ENCODE measurements around the gene CACNA1B. TPM values are rescaled to one million over a fixed set of nuclear protein-coding genes. Genes with fewer than 3 reads are reported as not detected.

CACNA1B gene
- total RNA-seq, 2 donors from 2014 or later = 3.6 to 7.9 TPM

GRCh38 chr9:138119202-138120027, 241.8 kb downstream of the CACNA1B start:
- no peak overlapping the region for H3K27ac ChIP-seq (ENCODE audit: low read depth, low read length)
- no peaks in the 10 kb centered on the region for H3K4me1 ChIP-seq (ENCODE audit: control insufficient read depth, insufficient read depth, low read length)
- no peak for TF ChIP-seq CTCF (conservative IDR thresholded peaks at IDR 0.05)
- H3K9me3 ChIP-seq (ENCODE audit: control insufficient read depth, low read length) = peaks cover 44% of the 10 kb centered on the region
- no peaks in the 10 kb centered on the region for H3K36me3 ChIP-seq (ENCODE audit: control insufficient read depth, insufficient read depth, low read length)
- no peaks in the 10 kb centered on the region for H3K27me3 ChIP-seq (ENCODE audit: control insufficient read depth, insufficient read depth, low read length, poor library complexity, severe bottlenecking)
- Mint-ChIP-seq H3K27ac (no peak overlapping the region), H3K4me1 (no peaks in the 10 kb centered on the region), H3K27me3 (ENCODE audit: insufficient read depth) (peaks cover 4% of the 10 kb centered on the region), H3K9me3 (peaks cover 72% of the 10 kb centered on the region), H3K4me3 (no peak overlapping the region), H3K36me3 (ENCODE audit: low read depth) (peaks cover 56% of the 10 kb centered on the region)
- no peak overlapping the region for H3K9ac ChIP-seq (ENCODE audit: extremely low read depth, low read length, poor library complexity, severe bottlenecking)
- no peak for DNase-seq
- H3K4me3 ChIP-seq (ENCODE audit: low read length) = no peak overlapping the region
- WGBS, 2 experiments (ENCODE audit: insufficient coverage in 1 of 2, insufficient read length in 1 of 2) = 85 to 90% methylated on average over 15 to 25 of the region's 25 CpGs

DNA sequence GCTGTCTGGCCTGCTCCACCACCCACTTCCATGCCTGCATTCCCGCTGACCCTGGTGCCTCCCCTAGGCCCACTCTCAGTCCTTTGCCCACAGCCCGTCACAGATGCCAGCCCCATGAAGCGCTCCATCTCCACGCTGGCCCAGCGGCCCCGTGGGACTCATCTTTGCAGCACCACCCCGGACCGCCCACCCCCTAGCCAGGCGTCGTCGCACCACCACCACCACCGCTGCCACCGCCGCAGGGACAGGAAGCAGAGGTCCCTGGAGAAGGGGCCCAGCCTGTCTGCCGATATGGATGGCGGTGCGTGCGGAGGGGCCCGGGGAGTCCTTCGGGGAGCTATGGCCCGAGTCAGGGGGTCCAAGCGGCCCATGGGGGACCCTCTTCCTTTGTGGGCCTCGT, 242.5 kb downstream of the CACNA1B start:
- Mint-ChIP-seq H3K4me3 (no peak overlapping the region), H3K27ac (no peak overlapping the region), H3K4me1 (no peaks in the 10 kb centered on the region), H3K9me3 (peaks cover 72% of the 10 kb centered on the region), H3K27me3 (ENCODE audit: insufficient read depth) (peaks cover 1% of the 10 kb centered on the region), H3K36me3 (ENCODE audit: low read depth) (peaks cover 50% of the 10 kb centered on the region)
- Histone ChIP-seq H3K9me3 (ENCODE audit: control insufficient read depth, low read length) (peaks cover 44% of the 10 kb centered on the region), H3K9ac (ENCODE audit: extremely low read depth, low read length, poor library complexity, severe bottlenecking) (no peak overlapping the region), H3K4me1 (ENCODE audit: control insufficient read depth, insufficient read depth, low read length) (no peaks in the 10 kb centered on the region), H3K27me3 (ENCODE audit: control insufficient read depth, insufficient read depth, low read length, poor library complexity, severe bottlenecking) (no peaks in the 10 kb centered on the region), H3K4me3 (ENCODE audit: low read length) (no peak overlapping the region), H3K27ac (ENCODE audit: low read depth, low read length) (no peak overlapping the region), H3K36me3 (ENCODE audit: control insufficient read depth, insufficient read depth, low read length) (no peaks in the 10 kb centered on the region)
- no peak for TF ChIP-seq CTCF (conservative IDR thresholded peaks at IDR 0.05)
- DNase-seq = no peak
- 93 to 94% methylated on average over 10 to 23 of the region's 23 CpGs for WGBS, 2 experiments (ENCODE audit: insufficient coverage in 1 of 2, insufficient read length in 1 of 2)

GRCh38 chr9:138120511-138121437, 243.2 kb downstream of the CACNA1B start:
- 88 to 90% methylated on average over 21 to 36 of the region's 36 CpGs for WGBS, 2 experiments (ENCODE audit: insufficient coverage in 1 of 2, insufficient read length in 1 of 2)
- H3K9me3 Mint-ChIP-seq = peaks cover 74% of the 10 kb centered on the region
- no peak for DNase-seq
- Histone ChIP-seq H3K27ac (ENCODE audit: low read depth, low read length) (no peak overlapping the region), H3K9ac (ENCODE audit: extremely low read depth, low read length, poor library complexity, severe bottlenecking) (no peak overlapping the region), H3K4me1 (ENCODE audit: control insufficient read depth, insufficient read depth, low read length) (no peaks in the 10 kb centered on the region), H3K4me3 (ENCODE audit: low read length) (no peak overlapping the region), H3K36me3 (ENCODE audit: control insufficient read depth, insufficient read depth, low read length) (no peaks in the 10 kb centered on the region), H3K27me3 (ENCODE audit: control insufficient read depth, insufficient read depth, low read length, poor library complexity, severe bottlenecking) (no peaks in the 10 kb centered on the region), H3K9me3 (ENCODE audit: control insufficient read depth, low read length) (peaks cover 40% of the 10 kb centered on the region)
- H3K4me1 Mint-ChIP-seq = no peaks in the 10 kb centered on the region
- H3K36me3 Mint-ChIP-seq (ENCODE audit: low read depth) = peaks cover 50% of the 10 kb centered on the region
- H3K27ac Mint-ChIP-seq = no peak overlapping the region
- no peak for TF ChIP-seq CTCF (conservative IDR thresholded peaks at IDR 0.05)
- H3K27me3 Mint-ChIP-seq (ENCODE audit: insufficient read depth) = peaks cover 1% of the 10 kb centered on the region
- H3K4me3 Mint-ChIP-seq = no peak overlapping the region

Measured in endodermal cell (in vitro differentiated cells).